Raji (cell line): ENCODE results near the gene ADCY7.

Source experiments
- POLR2A ChIP-seq: IDR thresholded peaks from 2 replicates; pipeline ENCODE4 v1.6.1; 2011; ENCODE audit warnings: low read depth, low read length, control low read depth; ENCODE audit not compliant: insufficient read depth

Gene ADCY7

GRCh38 chr16:50316102-50316847 is 49.9 kb downstream of the ADCY7 start:
- TF ChIP-seq POLR2A, result no peak

GRCh38 chr16:50316848-50317630 is 50.7 kb downstream of the ADCY7 start:
- no peak for TF ChIP-seq POLR2A

DNA sequence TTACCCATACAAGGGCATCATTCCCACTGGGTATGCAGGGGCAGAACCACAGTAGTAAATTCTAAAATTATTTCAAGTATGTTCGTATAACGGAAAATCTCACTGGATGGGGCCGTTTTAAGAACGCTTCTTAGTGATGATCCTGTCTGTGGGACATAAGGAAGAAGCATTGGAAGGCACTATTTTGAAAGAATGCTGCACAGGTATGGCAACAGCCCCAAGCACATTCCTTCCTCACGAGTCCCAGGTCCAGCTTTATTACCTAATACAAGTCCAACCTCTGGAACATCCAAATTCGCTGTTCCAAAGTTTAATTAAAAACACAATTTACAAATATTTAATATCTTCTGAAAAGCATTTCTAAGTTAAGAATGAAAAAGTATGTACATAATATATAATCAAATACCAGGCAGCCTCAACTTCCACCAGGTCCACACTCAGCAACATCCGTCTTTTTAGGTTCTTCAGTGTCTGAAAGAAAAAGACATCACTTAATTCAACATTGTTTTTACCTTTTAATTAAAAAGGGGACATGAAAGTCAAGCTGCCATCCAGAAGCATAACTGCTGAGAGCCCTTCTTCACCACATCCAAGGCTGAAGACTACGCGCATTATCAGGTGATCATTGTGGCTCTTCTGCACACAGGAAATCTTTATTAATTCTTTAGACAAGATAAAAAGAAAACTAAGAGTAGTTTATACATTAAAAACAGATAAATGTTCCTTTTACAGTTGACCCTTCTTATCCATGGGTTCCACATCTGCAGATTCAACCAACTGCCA is 52.6 kb downstream of the ADCY7 start:
- TF ChIP-seq POLR2A, result no peak

DNA sequence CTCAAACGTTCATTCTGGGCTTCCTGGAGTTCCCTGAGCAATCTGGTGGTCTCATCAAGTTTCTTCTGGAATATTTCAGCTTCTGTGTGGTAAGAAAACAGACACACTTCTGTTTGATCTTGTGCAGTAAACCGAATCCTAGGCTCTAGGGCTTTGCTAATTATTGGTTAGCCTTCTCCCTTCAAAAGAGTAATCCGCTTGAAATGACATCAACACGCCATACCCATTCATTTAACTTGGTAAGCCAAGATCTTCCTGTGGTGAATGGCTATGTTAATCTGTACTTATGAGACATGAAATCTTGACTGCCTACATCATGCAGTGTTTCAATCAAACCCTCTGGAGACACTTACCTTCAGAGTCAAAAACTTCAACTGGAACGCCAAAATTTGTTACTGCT is 54.0 kb downstream of the ADCY7 start:
- no peak for TF ChIP-seq POLR2A

DNA sequence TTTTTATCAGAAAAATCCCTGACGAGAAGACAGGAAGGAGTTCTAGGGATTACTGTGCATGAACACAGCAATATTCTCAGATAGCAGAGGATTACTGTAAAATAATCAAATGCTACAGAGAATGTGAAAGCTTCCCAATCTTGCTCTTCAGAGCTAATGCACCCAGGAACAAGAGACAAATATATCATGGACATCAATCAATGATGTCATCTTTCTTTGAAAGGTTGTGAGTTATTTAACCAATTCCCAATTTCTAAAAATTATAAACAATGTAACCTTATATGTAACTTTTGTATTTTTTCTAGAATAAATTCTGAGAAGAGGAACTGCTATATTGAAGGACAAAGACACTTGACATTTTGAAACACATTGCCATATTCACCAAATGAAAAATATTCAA is 56.0 kb downstream of the ADCY7 start:
- TF ChIP-seq POLR2A, result no peak

- TF ChIP-seq POLR2A, result no peak
Measured at GRCh38 chr16:50323335-50324011, 57.1 kb downstream of the ADCY7 start.

DNA sequence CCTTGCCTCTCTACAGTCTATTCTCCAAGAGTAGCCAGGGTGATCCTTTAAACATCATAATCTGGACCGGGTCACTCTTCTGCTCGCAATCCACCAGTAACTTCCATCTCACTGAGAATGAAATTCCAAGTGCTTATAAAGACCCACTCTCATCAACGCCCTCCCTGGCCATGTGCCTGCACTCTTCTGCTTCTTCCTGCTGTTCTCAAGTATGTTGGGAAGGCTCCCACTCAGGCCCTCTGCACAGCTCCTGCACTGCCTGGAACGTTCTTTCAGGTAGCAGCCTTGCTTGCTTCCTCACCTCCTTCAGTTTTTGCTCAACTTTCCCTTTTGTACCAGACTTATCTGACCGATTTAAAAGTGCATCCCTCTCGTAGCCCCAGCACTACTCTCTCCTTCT is 58.0 kb downstream of the ADCY7 start:
- no peak for TF ChIP-seq POLR2A

DNA sequence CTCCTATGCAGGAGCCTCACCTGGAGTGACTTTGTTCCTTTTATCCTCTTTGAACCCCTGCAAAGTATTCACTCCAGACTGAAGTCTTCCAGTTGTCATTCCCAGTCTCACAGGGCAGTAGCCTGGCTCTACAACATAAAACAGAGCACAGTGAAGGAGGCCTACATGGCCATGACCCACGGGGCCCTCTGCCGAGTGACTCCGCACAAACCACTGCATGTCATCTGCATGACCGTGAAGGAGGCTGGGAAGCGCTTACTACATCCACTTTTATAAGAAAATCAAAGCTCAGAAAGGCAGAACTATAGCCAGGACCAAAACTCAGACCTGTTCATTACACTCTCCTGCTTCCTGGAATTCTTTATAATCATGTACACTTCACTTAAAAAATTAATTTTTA is 59.9 kb downstream of the ADCY7 start:
- no peak for TF ChIP-seq POLR2A

DNA sequence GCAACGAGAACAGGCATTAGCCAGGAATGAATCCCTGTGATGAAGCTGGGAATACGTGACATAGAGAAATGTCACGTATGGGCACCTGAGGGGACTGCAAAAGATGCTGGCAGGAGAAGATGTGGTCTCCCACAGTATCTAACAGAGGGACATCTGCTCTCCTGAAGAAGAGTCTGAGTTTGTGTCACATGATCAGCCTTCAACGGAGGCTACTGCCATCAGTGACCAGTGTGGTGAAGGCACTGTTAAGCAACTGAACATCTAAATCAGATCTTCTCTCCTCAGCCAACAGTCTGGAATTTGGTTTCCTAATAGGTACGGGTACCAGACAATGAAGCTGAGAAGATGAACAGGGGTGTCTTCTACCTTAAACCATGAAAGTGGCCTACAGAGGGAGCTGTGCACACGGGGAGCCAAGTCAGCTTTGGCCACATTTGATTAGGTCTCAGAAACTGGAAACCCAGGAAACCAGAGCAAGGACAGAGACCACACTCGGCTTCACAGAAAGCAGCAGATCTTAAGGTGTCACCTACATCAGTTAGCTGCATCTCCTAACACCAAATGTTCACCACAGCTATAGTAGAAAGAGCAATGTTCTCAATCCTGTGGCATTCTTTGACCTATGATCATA is 60.6 kb downstream of the ADCY7 start:
- TF ChIP-seq POLR2A, result no peak

GRCh38 chr16:50329446-50330189 is 63.3 kb downstream of the ADCY7 start:
- no peak for TF ChIP-seq POLR2A

DNA sequence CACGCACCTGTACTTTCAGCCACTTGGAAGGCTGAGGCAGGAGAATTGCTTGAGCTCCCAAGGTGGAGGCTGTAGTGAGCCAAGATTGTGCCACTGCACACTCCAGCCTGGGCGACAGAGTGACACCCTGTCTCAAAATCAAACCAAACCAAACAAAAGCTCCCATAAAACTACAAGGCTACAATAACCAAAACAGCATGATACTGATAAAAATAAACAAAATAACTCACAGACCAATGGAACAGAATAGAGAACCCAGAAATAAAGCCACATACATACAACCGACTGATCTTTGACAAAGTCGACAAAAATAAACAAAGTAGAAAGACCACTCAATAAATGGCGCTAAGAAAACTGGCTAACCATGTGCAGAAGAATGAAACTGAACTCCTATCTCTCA is 65.2 kb downstream of the ADCY7 start:
- TF ChIP-seq POLR2A, result no peak

- no peak for TF ChIP-seq POLR2A
Measured at GRCh38 chr16:50332599-50332998, 66.2 kb downstream of the ADCY7 start.

DNA sequence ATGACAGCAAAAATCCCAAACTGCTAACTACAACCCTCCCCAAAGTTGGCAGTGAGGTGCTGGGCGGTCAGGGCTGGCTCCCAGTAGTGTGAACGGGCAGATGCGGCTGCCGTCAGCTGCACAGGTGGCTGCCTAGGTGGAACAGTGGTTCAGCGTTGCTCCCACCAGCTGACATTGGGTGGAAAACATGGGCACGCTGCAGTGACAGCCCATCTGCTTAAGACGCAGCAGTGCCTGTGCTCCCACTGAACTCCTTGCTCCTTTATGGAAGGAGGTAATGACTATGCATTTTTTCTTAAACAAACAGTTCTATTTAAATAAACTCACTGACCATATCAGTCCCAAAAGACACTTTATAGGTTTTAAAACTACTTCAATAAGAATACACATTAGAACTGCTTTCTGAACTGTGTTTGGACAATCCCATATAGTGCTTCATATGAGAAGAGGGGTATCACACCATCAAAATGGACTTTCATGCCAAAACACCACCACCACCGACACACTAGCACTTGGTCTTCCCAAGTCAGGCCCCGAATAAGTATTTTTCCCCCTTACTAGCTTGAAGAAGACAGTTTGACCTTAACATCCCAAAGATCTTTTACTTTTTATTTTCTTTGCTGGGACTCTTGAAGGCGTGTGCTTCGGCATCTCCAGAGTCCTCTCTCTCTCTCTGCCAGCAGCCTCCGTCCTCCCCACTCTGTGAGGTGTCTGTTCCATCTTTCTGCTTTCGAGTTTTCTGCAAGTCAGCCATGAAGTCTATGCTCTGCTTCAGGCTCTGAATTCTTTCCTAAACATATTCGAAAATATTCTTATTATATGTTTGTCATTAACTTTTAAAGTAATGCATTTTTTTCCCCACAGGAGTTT is 68.0 kb downstream of the ADCY7 start:
- no peak for TF ChIP-seq POLR2A
